Endothelial cell (in vitro differentiated cells): ENCODE data around the gene HSH2D. TPM values are rescaled to one million over a fixed set of nuclear protein-coding genes. Genes with fewer than 3 reads are reported as not detected.
"Not testable (repeated sequence)": the region's sequence is repeated elsewhere in the genome, so short reads cannot be mapped to it uniquely, and the experiment has no call there.

Source experiments
- DNase-seq: peaks from one replicate; pipeline ENCODE4 v3.0.0; 2021; ENCODE audit warnings: low spot score
- H3K27ac Mint-ChIP-seq: one replicate; pipeline ENCODE4 v1.8.0; 2021; ENCODE audit warnings: mixed read lengths, inconsistent platforms; ENCODE audit not compliant: unreplicated experiment
- H3K27me3 Mint-ChIP-seq: one replicate; pipeline ENCODE4 v1.8.0; 2021; ENCODE audit warnings: mild to moderate bottlenecking, moderate library complexity, mixed read lengths, inconsistent platforms; ENCODE audit not compliant: unreplicated experiment
- H3K36me3 Mint-ChIP-seq: one replicate; pipeline ENCODE4 v1.8.0; 2021; ENCODE audit warnings: mild to moderate bottlenecking, low read depth, mixed read lengths, inconsistent platforms; ENCODE audit not compliant: unreplicated experiment
- H3K4me1 Mint-ChIP-seq: one replicate; pipeline ENCODE4 v1.8.0; 2021; ENCODE audit warnings: mild to moderate bottlenecking, mixed read lengths, inconsistent platforms; ENCODE audit not compliant: unreplicated experiment
- H3K4me3 Mint-ChIP-seq: one replicate; pipeline ENCODE4 v1.8.0; 2021; ENCODE audit warnings: mild to moderate bottlenecking, mixed read lengths, inconsistent platforms; ENCODE audit not compliant: unreplicated experiment
- H3K9me3 Mint-ChIP-seq: one replicate; pipeline ENCODE4 v1.8.0; 2021; ENCODE audit warnings: mixed read lengths, inconsistent platforms; ENCODE audit not compliant: unreplicated experiment
- CTCF ChIP-seq: fragments of 200-600 bp; sonication (generic); IDR thresholded peaks from one replicate; pipeline ENCODE4 v1.5.0; 2021; ENCODE audit warnings: antibody characterized with exemption; ENCODE audit not compliant: unreplicated experiment
- total RNA-seq: library from RNA; stranded (reverse); fragmentation: NEBNext Ultra II Directional; extraction: Animal tissue kit (Norgen Biotek cat#: 25700); gene quantifications from one replicate; pipeline ENCODE4 v1.2.1, GENCODE V29; 2021; ENCODE audit not compliant: unreplicated experiment

The HSH2D gene
- total RNA-seq, 1 donor from 2014 or later, result not detected

- no peak for DNase-seq
- no peaks in the 10 kb centered on the region for H3K9me3 Mint-ChIP-seq
Measured at GRCh38 chr19:16170134-16170533, 26.6 kb downstream of the HSH2D start.

GRCh38 chr19:16175954-16176353 lies 32.5 kb downstream of the HSH2D start:
- H3K9me3 Mint-ChIP-seq, result no peaks in the 10 kb centered on the region
- no peak for DNase-seq
- peaks cover 9% of the 10 kb centered on the region for H3K27me3 Mint-ChIP-seq
- no peak overlapping the region for H3K27ac Mint-ChIP-seq
- H3K4me3 Mint-ChIP-seq, result no peak overlapping the region
- H3K4me1 Mint-ChIP-seq, result peaks cover 3% of the 10 kb centered on the region
- H3K36me3 Mint-ChIP-seq, result peaks cover 3% of the 10 kb centered on the region
- no peak for TF ChIP-seq CTCF

More at GRCh38 chr19:16170134-16170533, 26.6 kb downstream of the HSH2D start:
- Mint-ChIP-seq H3K4me3 (no peak overlapping the region), H3K36me3 (peaks cover 3% of the 10 kb centered on the region), H3K4me1 (peaks cover 3% of the 10 kb centered on the region), H3K27ac (no peak overlapping the region), H3K27me3 (peaks cover 8% of the 10 kb centered on the region)
- TF ChIP-seq CTCF, result no peak

GRCh38 chr19:16178866-16179265 lies 35.4 kb downstream of the HSH2D start:
- H3K36me3 Mint-ChIP-seq, DNase-seq, H3K9me3 Mint-ChIP-seq, H3K27ac Mint-ChIP-seq, H3K27me3 Mint-ChIP-seq, H3K4me3 Mint-ChIP-seq, H3K4me1 Mint-ChIP-seq: not testable (repeated sequence)

GRCh38 chr19:16180611-16181010 lies 37.1 kb downstream of the HSH2D start:
- no peak for TF ChIP-seq CTCF
- H3K27me3 Mint-ChIP-seq, result peaks cover 9% of the 10 kb centered on the region

GRCh38 chr19:16184665-16185122 lies 41.2 kb downstream of the HSH2D start:
- TF ChIP-seq CTCF, result no peak
- peak overlapping the region; percentile 99 for H3K4me3 Mint-ChIP-seq
- H3K4me1 Mint-ChIP-seq, result peaks cover 8% of the 10 kb centered on the region
- peaks cover 19% of the 10 kb centered on the region for H3K36me3 Mint-ChIP-seq
- H3K9me3 Mint-ChIP-seq, result no peaks in the 10 kb centered on the region
- H3K27me3 Mint-ChIP-seq, result peaks cover 16% of the 10 kb centered on the region
- peak overlapping the region; percentile 99 for H3K27ac Mint-ChIP-seq
- no peak for DNase-seq

More at GRCh38 chr19:16180611-16181010, 37.1 kb downstream of the HSH2D start:
- Mint-ChIP-seq H3K4me3 (no peak overlapping the region), H3K36me3 (peaks cover 8% of the 10 kb centered on the region), H3K27ac (no peak overlapping the region), H3K9me3 (no peaks in the 10 kb centered on the region), H3K4me1 (peaks cover 8% of the 10 kb centered on the region)
- no peak for DNase-seq
